Measurements from ENCODE around the gene FOXP1.

- TF ChIP-seq CTCF (IDR thresholded peaks at IDR 0.05) (no peak), EZH2 (IDR thresholded peaks at IDR 0.05; ENCODE audit: borderline replicate concordance, insufficient read depth, low read depth, low read length, poor library complexity, severe bottlenecking) (no peak)
Measured at GRCh38 chr3:71409352-71409751, 174.2 kb downstream of the FOXP1 start.

Data from B cell (primary cell).